ENCODE data around the gene MACROH2A1. TPM values are rescaled to one million over a fixed set of nuclear protein-coding genes. Genes with fewer than 3 reads are reported as not detected.
A peak's percentile ranks its signal among the peaks of the same experiment; 100 is the strongest.

The MACROH2A1 gene
- total and polyA plus RNA-seq, 2 donors from 2014 or later, result 99.4 to 144 TPM

GRCh38 chr5:135310328-135310989, 88.6 kb downstream of the MACROH2A1 start:
- no peak overlapping the region for H3K9ac ChIP-seq (ENCODE audit: low read length in 3 of 3)
- H3K4me3 ChIP-seq (ENCODE audit: low read length in 3 of 3), result no peak overlapping the region
- DNase-seq (no peak), FAIRE-seq (no peak)
- no peak for TF ChIP-seq CTCF (IDR thresholded peaks at IDR 0.05; ENCODE audit: borderline replicate concordance, extremely low read depth, insufficient read depth)
- no peaks in the 10 kb centered on the region for H3K4me1 ChIP-seq (ENCODE audit: control insufficient read depth in 2 of 3, insufficient read depth in 2 of 3, low read depth in 1 of 3, low read length in 3 of 3)
- no peak overlapping the region for H3K27ac ChIP-seq (ENCODE audit: low read depth in 2 of 2, low read length in 2 of 2)
- H3K9me3 ChIP-seq (ENCODE audit: control insufficient read depth in 2 of 3, insufficient read depth in 1 of 3, low read length in 3 of 3), result no peaks in the 10 kb centered on the region
- H3K36me3 ChIP-seq (ENCODE audit: control insufficient read depth in 2 of 3, insufficient read depth in 3 of 3, low read length in 3 of 3), result no peaks in the 10 kb centered on the region
- intact Hi-C loops (cut with DNase I), result no loop called here
- no peaks in the 10 kb centered on the region for H3K27me3 ChIP-seq (ENCODE audit: control insufficient read depth, insufficient read depth, low read length)

GRCh38 chr5:135309391-135310327, 89.4 kb downstream of the MACROH2A1 start:
- Histone ChIP-seq H3K9me3 (ENCODE audit: control insufficient read depth in 2 of 3, insufficient read depth in 1 of 3, low read length in 3 of 3) (no peaks in the 10 kb centered on the region), H3K27me3 (ENCODE audit: control insufficient read depth, insufficient read depth, low read length) (no peaks in the 10 kb centered on the region), H3K36me3 (ENCODE audit: control insufficient read depth in 2 of 3, insufficient read depth in 3 of 3, low read length in 3 of 3) (no peaks in the 10 kb centered on the region), H3K4me1 (ENCODE audit: control insufficient read depth in 2 of 3, insufficient read depth in 2 of 3, low read depth in 1 of 3, low read length in 3 of 3) (no peaks in the 10 kb centered on the region), H3K27ac (ENCODE audit: low read depth in 2 of 2, low read length in 2 of 2) (no peak overlapping the region), H3K9ac (ENCODE audit: low read length in 3 of 3) (no peak overlapping the region), H3K4me3 (ENCODE audit: low read length in 3 of 3) (no peak overlapping the region)
- DNase-seq (no peak), FAIRE-seq (no peak)
- intact Hi-C loops (cut with DNase I), result no loop called here
- TF ChIP-seq CTCF (IDR thresholded peaks at IDR 0.05; ENCODE audit: borderline replicate concordance, extremely low read depth, insufficient read depth), result no peak

- FAIRE-seq (no peak), DNase-seq (peak in 2 of 5 donors; percentile 24 to 46)
- TF ChIP-seq CTCF (IDR thresholded peaks at IDR 0.05; ENCODE audit: borderline replicate concordance, extremely low read depth, insufficient read depth), result no peak
- H3K9me3 ChIP-seq (ENCODE audit: control insufficient read depth in 2 of 3, insufficient read depth in 1 of 3, low read length in 3 of 3), result no peaks in the 10 kb centered on the region
- H3K27ac ChIP-seq (ENCODE audit: low read depth in 2 of 2, low read length in 2 of 2), result no peak overlapping the region
- no peak overlapping the region for H3K9ac ChIP-seq (ENCODE audit: low read length in 3 of 3)
- H3K4me3 ChIP-seq (ENCODE audit: low read length in 3 of 3), result no peak overlapping the region
- no peaks in the 10 kb centered on the region for H3K4me1 ChIP-seq (ENCODE audit: control insufficient read depth in 2 of 3, insufficient read depth in 2 of 3, low read depth in 1 of 3, low read length in 3 of 3)
- intact Hi-C loops (cut with DNase I), result no loop called here
- H3K27me3 ChIP-seq (ENCODE audit: control insufficient read depth, insufficient read depth, low read length), result no peaks in the 10 kb centered on the region
- H3K36me3 ChIP-seq (ENCODE audit: control insufficient read depth in 2 of 3, insufficient read depth in 3 of 3, low read length in 3 of 3), result no peaks in the 10 kb centered on the region
These were observed 90.3 kb downstream of the MACROH2A1 start for GRCh38 chr5:135308752-135309151.
